SK-N-SH (cell line): ENCODE results near the gene COX8A. TPM values are rescaled to one million over a fixed set of nuclear protein-coding genes. Genes with fewer than 3 reads are reported as not detected.

Experiments
- CTCF ChIA-PET: fragments of 300-600, 350-600 bp; formaldehyde crosslinking; extraction: SDS; loops from one replicate; lab custom pipeline; 2021; lab: Yijun Ruan, JAX
- POLR2A ChIA-PET: fragments of 350-600 bp; sonication (Branson Sonifier 250); formaldehyde crosslinking; extraction: SDS; loops from one replicate; lab custom pipeline; 2020; ENCODE audit warnings: antibody characterized with exemption, inconsistent platforms; lab: Yijun Ruan, JAX
- DNase-seq: peaks from one replicate; pipeline ENCODE4 v3.0.0; 2012
- H2AFZ ChIP-seq: fragments of 200-600 bp; sonication (generic); 2 replicates; pipeline ENCODE4 v1.8.1; 2016; ENCODE audit warnings: antibody characterized with exemption, mild to moderate bottlenecking, low read depth
- H3F3A ChIP-seq: fragments of 200-600 bp; sonication (generic); replicated peaks from 2 replicates; pipeline ENCODE3; 2016; ENCODE audit warnings: antibody characterized with exemption, mild to moderate bottlenecking; ENCODE audit not compliant: insufficient read depth
- H3K27ac ChIP-seq, 2 experiments: fragments of 200-500 bp in 1 of 2; fragments of 200-600 bp in 1 of 2; sonication (Bioruptor generic) in 1 of 2; sonication (generic), shearing (Covaris generic) in 1 of 2; 2 replicates each; pipeline versions ENCODE4 v1.5.1 to v1.6.1; 2014 to 2016; ENCODE audit warnings: low read depth in 2 of 2, inconsistent platforms in 1 of 2, low read length in 1 of 2, mild to moderate bottlenecking in 1 of 2, mixed read lengths in 1 of 2
- H3K27me3 ChIP-seq: fragments of 200-600 bp; sonication (generic), shearing (Covaris generic); 2 replicates; pipeline ENCODE4 v1.6.1; 2016; ENCODE audit warnings: mixed run types; ENCODE audit not compliant: insufficient read depth
- H3K36me3 ChIP-seq, 2 experiments: fragments of 200-500 bp in 1 of 2; fragments of 200-600 bp in 1 of 2; sonication (Bioruptor generic) in 1 of 2; sonication (generic) in 1 of 2; replicated peaks in 1 of 2; 2 replicates each; pipeline versions ENCODE3 to v1.5.1; 2014 to 2016; ENCODE audit warnings: low read length in 1 of 2, mild to moderate bottlenecking in 1 of 2; ENCODE audit not compliant: insufficient read depth in 2 of 2, control insufficient read depth in 1 of 2
- H3K4me1 ChIP-seq, 2 experiments: fragments of 200-500 bp in 1 of 2; fragments of 200-600 bp in 1 of 2; sonication (Bioruptor generic) in 1 of 2; sonication (generic), shearing (Covaris generic) in 1 of 2; 2 replicates each; pipeline versions ENCODE4 v1.5.1 to v1.6.1; 2014 to 2016; ENCODE audit warnings: low read depth in 1 of 2, low read length in 1 of 2, mixed run types in 1 of 2; ENCODE audit not compliant: insufficient read depth in 2 of 2, control insufficient read depth in 1 of 2
- H3K4me2 ChIP-seq: fragments of 200-600 bp; sonication (generic), shearing (Covaris generic); 2 replicates; pipeline ENCODE4 v1.6.1; 2017; ENCODE audit warnings: mixed run types
- H3K4me3 ChIP-seq, 2 experiments: fragments of 200-500 bp in 1 of 2; fragments of 200-600 bp in 1 of 2; sonication (Bioruptor generic) in 1 of 2; sonication (generic), shearing (Covaris generic) in 1 of 2; 2 replicates each; pipeline versions ENCODE4 v1.5.1 to v1.8.1; 2014 to 2016; ENCODE audit warnings: low read depth in 2 of 2, inconsistent platforms in 1 of 2, low read length in 1 of 2, mild to moderate bottlenecking in 1 of 2, mixed read lengths in 1 of 2, moderate library complexity in 1 of 2
- H3K79me2 ChIP-seq: fragments of 200-600 bp; sonication (generic); 2 replicates; pipeline ENCODE4 v1.8.1; 2017; ENCODE audit warnings: mild to moderate bottlenecking; ENCODE audit not compliant: insufficient read depth
- H3K9ac ChIP-seq: fragments of 200-600 bp; sonication (generic); 2 replicates; pipeline ENCODE4 v1.6.1; 2017; ENCODE audit warnings: mixed run types
- H3K9me2 ChIP-seq: fragments of 200-600 bp; sonication (generic); 2 replicates; pipeline ENCODE4 v1.6.1; 2017; ENCODE audit warnings: mixed run types
- H3K9me3 ChIP-seq: fragments of 200-600 bp; sonication (generic); 2 replicates; pipeline ENCODE4 v1.6.1; 2017; ENCODE audit warnings: mixed run types, mild to moderate bottlenecking, moderate library complexity
- H4K20me1 ChIP-seq: fragments of 200-600 bp; sonication (generic); 2 replicates; pipeline ENCODE4 v1.6.1; 2017; ENCODE audit warnings: mild to moderate bottlenecking, mixed run types; ENCODE audit not compliant: insufficient read depth
- EP300 ChIP-seq, 2 experiments: IDR thresholded peaks; 2 replicates each; pipeline versions ENCODE4 v1.4.0 to v1.6.1; 2012; ENCODE audit warnings: borderline replicate concordance in 1 of 2, low read depth in 1 of 2, low read length in 1 of 2
- EZH2phosphoT487 ChIP-seq: fragments of 200-600 bp; sonication (generic); IDR thresholded peaks from 2 replicates; pipeline ENCODE4 v1.6.1; 2017; ENCODE audit warnings: low read depth, mixed run types, mild to moderate bottlenecking, antibody characterized with exemption, moderate library complexity, borderline replicate concordance
- FOXJ3 ChIP-seq: sonication (generic); formaldehyde crosslinking; IDR thresholded peaks from 2 replicates; pipeline ENCODE4 v1.5.1; 2020; ENCODE audit warnings: mild to moderate bottlenecking, missing genetic modification reagents
- IRF3 ChIP-seq: fragments of 150-350 bp; IDR thresholded peaks from 2 replicates; pipeline ENCODE4 v1.6.1; 2016; ENCODE audit warnings: mild to moderate bottlenecking, low read depth, low read length
- MEF2A ChIP-seq: IDR thresholded peaks from 2 replicates; pipeline ENCODE4 v1.4.0; 2012; ENCODE audit warnings: low read depth, borderline replicate concordance
- MXI1 ChIP-seq: IDR thresholded peaks from 2 replicates; pipeline ENCODE4 v1.6.1; 2012; ENCODE audit warnings: mild to moderate bottlenecking, low read depth, low read length, improper control_type of control experiment
- NFIC ChIP-seq: IDR thresholded peaks from 2 replicates; pipeline ENCODE4 v1.4.0; 2012; ENCODE audit warnings: borderline replicate concordance
- NRF1 ChIP-seq: IDR thresholded peaks from 2 replicates; pipeline ENCODE4 v1.6.1; 2012; ENCODE audit warnings: low read depth, mild to moderate bottlenecking, low read length
- POLR2AphosphoS5 ChIP-seq: IDR thresholded peaks from 2 replicates; pipeline ENCODE4 v1.6.1; 2012; ENCODE audit warnings: low read depth, low read length
- RCOR1 ChIP-seq: fragments of 150-350 bp; IDR thresholded peaks from 2 replicates; pipeline ENCODE4 v1.6.1; 2017; ENCODE audit warnings: antibody characterized with exemption, low read length
- RFX5 ChIP-seq: IDR thresholded peaks from 2 replicates; pipeline ENCODE4 v1.6.1; 2012; ENCODE audit warnings: mild to moderate bottlenecking, improper control_type of control experiment, low read length
- SMC3 ChIP-seq: IDR thresholded peaks from 2 replicates; pipeline ENCODE4 v1.6.1; 2012; ENCODE audit warnings: low read depth, low read length, improper control_type of control experiment
- TAF1 ChIP-seq: IDR thresholded peaks from 2 replicates; pipeline ENCODE4 v1.6.1; 2012; ENCODE audit warnings: low read depth, mild to moderate bottlenecking, low read length, moderate library complexity, borderline replicate concordance
- TCF12 ChIP-seq: IDR thresholded peaks from 2 replicates; pipeline ENCODE4 v1.4.0; 2012
- TEAD4 ChIP-seq: IDR thresholded peaks from 2 replicates; pipeline ENCODE4 v1.4.0; 2012; ENCODE audit warnings: mild to moderate bottlenecking, borderline replicate concordance; ENCODE audit not compliant: insufficient read depth
- USF1 ChIP-seq: IDR thresholded peaks from 2 replicates; pipeline ENCODE4 v1.4.0; 2012; ENCODE audit warnings: low read depth, borderline replicate concordance
- WGBS: methylation state at CpG from one replicate; pipeline ENCODE4 v1.1.6; 2017; ENCODE audit warnings: low lambda C conversion rate; 5-methylcytosine and 5-hydroxymethylcytosine counted together
- polyA plus RNA-seq, 3 experiments: library from polyadenylated mRNA; depleted of rRNA; stranded (reverse); fragments of >200 nt; gene quantifications; 2 replicates each; pipeline ENCODE4 v1.2.3, GENCODE V29; 2012
- TF ChIP-seq, protein P1 (sequence below): IDR thresholded peaks from 2 replicates; pipeline ENCODE4; 2012

Gene COX8A
- polyA plus RNA-seq, 1 of the 3 experiments (the other 2 are of a cell fraction) = 824 TPM

GRCh38 chr11:63937713-63938478 is 36.5 kb upstream of the COX8A start:
- Histone ChIP-seq H2AFZ (peak overlapping the region; percentile 99), H3K9ac (peak overlapping the region; percentile 51; the same call in 1 of the 2 replicates), H3K4me2 (peak overlapping the region; percentile 99), H3K9me3 (no peaks in the 10 kb centered on the region), H3K4me3 (peak overlapping the region; percentile 64 to 69), H3K27ac (peak overlapping the region; percentile 67), H3K27me3 (no peaks in the 10 kb centered on the region), H3F3A (no peaks in the 10 kb centered on the region), H4K20me1 (0 out of 2 replicates have a peak, but pooled peaks cover 8% of the 10 kb centered on the region), H3K4me1 (peaks cover 7 to 12% of the 10 kb centered on the region in 2 experiments; a peak in 2 of 4 replicates), H3K36me3 (peaks cover 0 to 2% of the 10 kb centered on the region in 2 experiments), H3K79me2 (peaks cover 39% of the 10 kb centered on the region), H3K9me2 (no peaks in the 10 kb centered on the region)
- TF ChIP-seq TAF1 (0 out of 2 replicates have a peak, but pooled peaks have one; percentile 4), EZH2phosphoT487 (no peak), USF1 (peak; percentile 61; the same call in 1 of the 2 replicates), IRF3 (no peak)
- ChIA-PET POLR2A (interaction anchor here (0.5 to 1.1 kb wide), 2 partner anchors 20 to 370 kb away, joined by 5 to 7 read pairs; partner anchors contain the start of gene RCOR2), CTCF (interaction anchor here (1.0 to 2.9 kb wide), 3 partner anchors 18 to 101 kb away, joined by 3 to 14 read pairs (median 4); partner anchors contain the start of gene RCOR2)
- WGBS = 35% methylated on average over 30 of the region's 30 CpGs
- DNase-seq = peak; percentile 50

- peak within 1 kb of the TSS; percentile 99 for H2AFZ ChIP-seq
- no peaks in the 10 kb centered on the region for H3K9me3 ChIP-seq
- no peaks in the 10 kb centered on the region for H3F3A ChIP-seq
- H3K4me1 ChIP-seq = peaks cover 12% of the 10 kb centered on the region in 2 experiments; a peak in 2 of 4 replicates
- peaks cover 48% of the 10 kb centered on the region for H3K79me2 ChIP-seq
- peaks cover 0 to 2% of the 10 kb centered on the region in 2 experiments for H3K36me3 ChIP-seq
- peak; percentile 99 for DNase-seq
- ChIA-PET CTCF (interaction anchor here (0.9 to 2.9 kb wide), 6 partner anchors 19 to 171 kb away, joined by 3 to 14 read pairs (median 4); partner anchors contain the start of genes RCOR2 and ZFTA), POLR2A (interaction anchor here (0.5 to 1.1 kb wide), 2 partner anchors 21 to 370 kb away, joined by 5 to 7 read pairs; partner anchors contain the start of gene RCOR2)
- 0% methylated on average over 27 of the region's 92 CpGs for WGBS
- peak within 1 kb of the TSS; percentile 79 for H3K9ac ChIP-seq
- H3K27me3 ChIP-seq = no peaks in the 10 kb centered on the region
- peak within 1 kb of the TSS; percentile 69 to 79 for H3K4me3 ChIP-seq
- H4K20me1 ChIP-seq = 0 out of 2 replicates have a peak, but pooled peaks cover 9% of the 10 kb centered on the region
- peak within 1 kb of the TSS; percentile 99 for H3K4me2 ChIP-seq
- H3K9me2 ChIP-seq = no peaks in the 10 kb centered on the region
- H3K27ac ChIP-seq = peak within 1 kb of the TSS; percentile 67 to 82
- no peak for TF ChIP-seq RCOR1
- no peak for TF ChIP-seq SMC3
- TF ChIP-seq MEF2A = no peak
- TF ChIP-seq IRF3 = no peak
- TF ChIP-seq EP300 (IDR thresholded peaks at IDR 0.05; ENCODE audit: borderline replicate concordance in 1 of 2, low read depth in 1 of 2, low read length in 1 of 2) = no peak; a peak in 1 of 4 replicates
- TF ChIP-seq FOXJ3 (CRISPR knock-in tag) = no peak
- peak; percentile 86 for TF ChIP-seq MXI1
- TF ChIP-seq RFX5 = no peak
- TF ChIP-seq EZH2phosphoT487 = no peak
- TF ChIP-seq POLR2AphosphoS5 = peak; percentile 48; the same call in 1 of the 2 replicates
- TF ChIP-seq, protein P1, sequence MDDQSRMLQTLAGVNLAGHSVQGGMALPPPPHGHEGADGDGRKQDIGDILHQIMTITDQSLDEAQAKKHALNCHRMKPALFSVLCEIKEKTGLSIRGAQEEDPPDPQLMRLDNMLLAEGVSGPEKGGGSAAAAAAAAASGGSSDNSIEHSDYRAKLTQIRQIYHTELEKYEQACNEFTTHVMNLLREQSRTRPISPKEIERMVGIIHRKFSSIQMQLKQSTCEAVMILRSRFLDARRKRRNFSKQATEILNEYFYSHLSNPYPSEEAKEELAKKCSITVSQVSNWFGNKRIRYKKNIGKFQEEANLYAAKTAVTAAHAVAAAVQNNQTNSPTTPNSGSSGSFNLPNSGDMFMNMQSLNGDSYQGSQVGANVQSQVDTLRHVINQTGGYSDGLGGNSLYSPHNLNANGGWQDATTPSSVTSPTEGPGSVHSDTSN = no peak
- peak; percentile 74 for TF ChIP-seq NRF1
- TF ChIP-seq NFIC = 0 out of 2 replicates have a peak, but pooled peaks have one; percentile 27
- no peak for TF ChIP-seq TEAD4
- TF ChIP-seq USF1 = peak; percentile 86
- no peak for TF ChIP-seq TCF12
Measured at GRCh38 chr11:63938479-63939396, 35.7 kb upstream of the COX8A start, which contains the start of gene NAA40. TSS of gene NAA40 (plus strand) at chr11:63939002. CDS start at chr11:63939097, 95 bp downstream.
